H9 (cell line): Measurements from ENCODE around the gene NUP133. TPM values are rescaled to one million over a fixed set of nuclear protein-coding genes. Genes with fewer than 3 reads are reported as not detected.

ENCODE experiments used
- DNase-seq: peaks from one replicate; pipeline ENCODE4 v3.0.0-alpha.2; 2017
- H2AFZ ChIP-seq: one replicate; pipeline ENCODE4 v1.6.1; 2013; ENCODE audit warnings: mild to moderate bottlenecking, low read length, control low read depth, moderate library complexity
- H2AK5ac ChIP-seq: 2 replicates; pipeline ENCODE4 v1.6.1; 2013; ENCODE audit warnings: low read length, control low read depth, mixed read lengths; ENCODE audit not compliant: insufficient read length
- H2BK120ac ChIP-seq: one replicate; pipeline ENCODE4 v1.6.1; 2013; ENCODE audit warnings: low read depth, mild to moderate bottlenecking, low read length, control low read depth, inconsistent platforms; ENCODE audit not compliant: poor library complexity, severe bottlenecking
- H2BK12ac ChIP-seq: 2 replicates; pipeline ENCODE4 v1.6.1; 2013; ENCODE audit warnings: low read length, control low read depth, mixed read lengths, low read depth; ENCODE audit not compliant: insufficient read length
- H2BK15ac ChIP-seq: 2 replicates; pipeline ENCODE4 v1.6.1; 2013; ENCODE audit warnings: low read depth, low read length, control low read depth
- H2BK20ac ChIP-seq: one replicate; pipeline ENCODE4 v1.6.1; 2013; ENCODE audit warnings: low read depth, mild to moderate bottlenecking, low read length, control low read depth, inconsistent platforms; ENCODE audit not compliant: poor library complexity, severe bottlenecking
- H2BK5ac ChIP-seq: 2 replicates; pipeline ENCODE4 v1.6.1; 2013; ENCODE audit warnings: low read length, control low read depth, mixed read lengths; ENCODE audit not compliant: insufficient read length
- H3K14ac ChIP-seq: 2 replicates; pipeline ENCODE4 v1.6.1; 2013; ENCODE audit warnings: low read length, control low read depth; ENCODE audit not compliant: insufficient read depth
- H3K18ac ChIP-seq: 2 replicates; pipeline ENCODE4 v1.6.1; 2013; ENCODE audit warnings: low read depth, mild to moderate bottlenecking, mixed read lengths, low read length, control low read depth; ENCODE audit not compliant: insufficient read length
- H3K23ac ChIP-seq: 2 replicates; pipeline ENCODE4 v1.6.1; 2013; ENCODE audit warnings: low read length, control low read depth, mixed read lengths, low read depth; ENCODE audit not compliant: insufficient read length
- H3K23me2 ChIP-seq: 2 replicates; pipeline ENCODE4 v1.6.1; 2013; ENCODE audit warnings: low read depth, mild to moderate bottlenecking, mixed read lengths, low read length, control low read depth; ENCODE audit not compliant: insufficient read length, poor library complexity, severe bottlenecking
- H3K27ac ChIP-seq: 2 replicates; pipeline ENCODE4 v1.5.1; 2013; ENCODE audit warnings: low read length, control low read depth, mixed read lengths, low read depth; ENCODE audit not compliant: insufficient read length
- H3K27me3 ChIP-seq: 2 replicates; pipeline ENCODE4 v1.6.1; 2013; ENCODE audit warnings: low read length, control low read depth, inconsistent platforms; ENCODE audit not compliant: insufficient read depth
- H3K4ac ChIP-seq: 2 replicates; pipeline ENCODE4 v1.6.1; 2013; ENCODE audit warnings: low read depth, mild to moderate bottlenecking, control low read depth, inconsistent platforms, low read length, moderate library complexity
- H3K4me1 ChIP-seq: 2 replicates; pipeline ENCODE4 v1.6.1; 2013; ENCODE audit warnings: low read length, control low read depth, inconsistent platforms; ENCODE audit not compliant: insufficient read depth
- H3K4me2 ChIP-seq: 2 replicates; pipeline ENCODE4 v1.6.1; 2013; ENCODE audit warnings: low read length, control low read depth, mixed read lengths; ENCODE audit not compliant: insufficient read length, insufficient read depth
- H3K56ac ChIP-seq: 2 replicates; pipeline ENCODE4 v1.6.1; 2013; ENCODE audit warnings: low read depth, mild to moderate bottlenecking, mixed read lengths, low read length, control low read depth; ENCODE audit not compliant: insufficient read length
- H3K79me1 ChIP-seq: 2 replicates; pipeline ENCODE4 v1.6.1; 2013; ENCODE audit warnings: low read depth, mild to moderate bottlenecking, moderate library complexity, low read length, control low read depth, inconsistent platforms; ENCODE audit not compliant: insufficient read depth, poor library complexity, severe bottlenecking
- H3K79me2 ChIP-seq: 2 replicates; pipeline ENCODE4 v1.6.1; 2013; ENCODE audit warnings: low read length, control low read depth, inconsistent platforms; ENCODE audit not compliant: insufficient read depth
- H3K9ac ChIP-seq: 2 replicates; pipeline ENCODE4 v1.6.1; 2013; ENCODE audit warnings: low read length, control low read depth, mixed read lengths; ENCODE audit not compliant: insufficient read length; ENCODE audit errors: extremely low read depth
- H3K9me3 ChIP-seq: one replicate; pipeline ENCODE4 v1.6.1; 2013; ENCODE audit warnings: low read depth, low read length, inconsistent platforms; ENCODE audit not compliant: control insufficient read depth
- H3T11ph ChIP-seq: one replicate; pipeline ENCODE4 v1.6.1; 2013; ENCODE audit warnings: mild to moderate bottlenecking, low read length, control low read depth, inconsistent platforms
- H4K20me1 ChIP-seq: one replicate; pipeline ENCODE4 v1.6.1; 2013; ENCODE audit not compliant: control insufficient read depth, insufficient read length, insufficient read depth
- H4K5ac ChIP-seq: 2 replicates; pipeline ENCODE4 v1.6.1; 2013; ENCODE audit warnings: low read depth, mild to moderate bottlenecking, mixed read lengths, low read length, control low read depth; ENCODE audit not compliant: insufficient read length
- H4K8ac ChIP-seq: replicated peaks from 2 replicates; pipeline ENCODE4 v1.6.1; 2013; ENCODE audit warnings: low read length, control low read depth, mixed read lengths, low read depth; ENCODE audit not compliant: insufficient read length
- H4K91ac ChIP-seq: 2 replicates; pipeline ENCODE4 v1.6.1; 2013; ENCODE audit warnings: low read depth, mild to moderate bottlenecking, moderate library complexity, mixed read lengths, low read length, control low read depth; ENCODE audit not compliant: insufficient read length
- H3K27ac Mint-ChIP-seq, 3 experiments: 2 replicates in 2 of 3; 3 replicates in 1 of 3; pipeline ENCODE4 v1.8.0; 2020 to 2021; ENCODE audit warnings: mixed read lengths in 3 of 3, mild to moderate bottlenecking in 1 of 3, moderate library complexity in 1 of 3
- H3K27me3 Mint-ChIP-seq: 2 replicates; pipeline ENCODE4 v1.8.0; 2021; ENCODE audit warnings: low read depth, mild to moderate bottlenecking, moderate library complexity, mixed read lengths
- H3K36me3 Mint-ChIP-seq, 3 experiments: 2 replicates in 2 of 3; 3 replicates in 1 of 3; pipeline ENCODE4 v1.8.0; 2020 to 2021; ENCODE audit warnings: low read depth in 3 of 3, mixed read lengths in 3 of 3; ENCODE audit not compliant: insufficient read depth in 1 of 3
- H3K4me1 Mint-ChIP-seq, 2 experiments: 2 replicates each; pipeline ENCODE4 v1.8.0; 2020; ENCODE audit warnings: mixed read lengths in 2 of 2
- H3K4me3 Mint-ChIP-seq, 2 experiments: 2 replicates in 1 of 2; 3 replicates in 1 of 2; pipeline ENCODE4 v1.8.0; 2020 to 2021; ENCODE audit warnings: mild to moderate bottlenecking in 2 of 2, mixed read lengths in 2 of 2, moderate library complexity in 1 of 2
- H3K9me3 Mint-ChIP-seq, 2 experiments: 2 replicates in 1 of 2; 3 replicates in 1 of 2; pipeline ENCODE4 v1.8.0; 2020; ENCODE audit warnings: mild to moderate bottlenecking in 2 of 2, mixed read lengths in 2 of 2, moderate library complexity in 1 of 2
- CTCF ChIP-seq: fragments of 200-600 bp; sonication (generic); conservative IDR thresholded peaks from 3 replicates; pipeline ENCODE4 v1.8.0; 2021; ENCODE audit warnings: antibody characterized with exemption, mild to moderate bottlenecking
- WGBS: extraction: QIAGEN DNeasy Blood & Tissue Kit; methylation state at CpG from one replicate; pipeline ENCODE4 v1.1.7; 2013; ENCODE audit warnings: missing lambda C conversion rate, low lambda C conversion rate, mixed read lengths; ENCODE audit not compliant: insufficient read length; ENCODE audit errors: extremely low coverage; 5-methylcytosine and 5-hydroxymethylcytosine counted together
- total RNA-seq: library from RNA; stranded (reverse); gene quantifications from 2 replicates; pipeline ENCODE4 v1.2.1, GENCODE V29; 2021

Gene NUP133
- total RNA-seq, 1 experiment from 2014 or later: 71.3 TPM

GRCh38 chr1:229538945-229539344, 30.8 kb upstream of the NUP133 start:
- Histone ChIP-seq H3K4me1 (no peaks in the 10 kb centered on the region), H3K9me3 (no peaks in the 10 kb centered on the region), H3K9ac (no peak overlapping the region), H3K79me1 (no peaks in the 10 kb centered on the region), H3T11ph (no peak overlapping the region), H4K20me1 (no peaks in the 10 kb centered on the region), H2AK5ac (no peak overlapping the region), H4K8ac (no peak overlapping the region), H3K27ac (no peak overlapping the region), H2BK12ac (no peak overlapping the region), H3K23ac (no peak overlapping the region), H2AFZ (no peak overlapping the region), H3K4me2 (no peak overlapping the region), H2BK120ac (no peak overlapping the region), H3K23me2 (no peaks in the 10 kb centered on the region), H3K56ac (no peak overlapping the region), H4K5ac (no peak overlapping the region), H2BK15ac (no peak overlapping the region), H2BK5ac (no peak overlapping the region), H3K4ac (no peak overlapping the region), H4K91ac (no peak overlapping the region), H3K79me2 (no peaks in the 10 kb centered on the region), H3K18ac (no peak overlapping the region), H3K27me3 (no peaks in the 10 kb centered on the region), H2BK20ac (no peak overlapping the region), H3K14ac (no peak overlapping the region)
- Mint-ChIP-seq H3K4me3 (no peak overlapping the region), H3K27me3 (no peaks in the 10 kb centered on the region), H3K9me3 (no peaks in the 10 kb centered on the region), H3K4me1 (no peaks in the 10 kb centered on the region), H3K36me3 (peaks cover 5 to 69% (median 54%) of the 10 kb centered on the region in 3 experiments; a peak in 6 of 7 replicates), H3K27ac (peak overlapping the region in 2 of 3 experiments; percentile 31 to 56; a peak in 2 of 7 replicates)
- TF ChIP-seq CTCF: no peak
- DNase-seq: no peak
- no CpG with 5 or more reads among the region's 5 CpGs for WGBS
